ENCODE measurements around the gene GFPT2. TPM values are rescaled to one million over a fixed set of nuclear protein-coding genes. Genes with fewer than 3 reads are reported as not detected.

Gene GFPT2
- total RNA-seq, 1 donor from 2014 or later = 13.8 TPM

DNA sequence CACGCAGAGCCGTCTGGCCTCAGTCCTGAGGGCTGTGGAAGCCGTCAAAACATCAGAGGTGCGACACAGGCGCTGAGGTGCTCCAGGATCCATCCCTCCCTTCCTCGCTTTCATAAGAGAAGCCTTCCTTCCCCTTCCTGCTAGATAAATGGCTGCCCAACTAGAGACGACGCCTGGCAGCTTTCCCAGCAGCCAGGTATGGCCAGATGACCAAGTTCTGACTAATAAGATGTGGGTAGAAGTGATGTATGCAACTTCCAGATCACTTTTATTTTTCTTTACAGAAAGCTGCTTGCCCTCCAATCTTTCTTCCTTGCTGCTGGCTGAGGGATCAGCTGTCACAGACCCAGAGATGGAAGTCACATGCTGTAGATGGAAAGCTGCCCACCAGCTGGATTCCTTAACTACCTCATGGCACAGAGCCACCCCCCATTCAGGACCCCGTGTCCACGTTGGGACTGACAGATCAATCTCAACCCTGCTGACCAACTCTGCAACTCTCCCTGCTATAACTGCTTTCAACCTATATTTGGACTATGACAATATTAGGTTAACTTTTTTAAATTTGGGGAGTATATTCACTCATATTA is 70.0 kb downstream of the GFPT2 start:
- peak; percentile 53 for DNase-seq (ENCODE audit: low read depth)

GRCh38 chr5:180282281-180282680 is 70.9 kb downstream of the GFPT2 start:
- no peak for DNase-seq (ENCODE audit: low read depth)

DNA sequence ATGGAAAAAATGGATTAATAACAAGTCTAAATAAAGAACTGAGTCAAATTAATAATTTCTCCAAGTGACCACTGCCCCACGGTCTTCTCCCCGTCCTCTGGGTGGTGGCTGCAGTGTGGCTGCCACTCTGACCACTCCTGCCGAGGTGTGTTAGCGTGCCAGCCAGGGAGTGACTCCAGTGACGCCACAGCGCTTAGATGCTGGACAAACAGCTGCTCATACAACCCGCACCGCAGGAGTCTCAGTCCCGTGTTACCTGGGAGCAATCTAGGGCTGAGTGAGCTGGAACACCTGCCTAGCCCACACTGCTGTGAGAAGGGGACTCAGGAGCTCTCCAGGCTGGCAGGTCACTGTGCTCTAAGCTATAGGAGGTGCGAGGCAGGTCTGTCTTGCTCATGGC is 71.4 kb downstream of the GFPT2 start:
- DNase-seq (ENCODE audit: low read depth) = no peak

DNA sequence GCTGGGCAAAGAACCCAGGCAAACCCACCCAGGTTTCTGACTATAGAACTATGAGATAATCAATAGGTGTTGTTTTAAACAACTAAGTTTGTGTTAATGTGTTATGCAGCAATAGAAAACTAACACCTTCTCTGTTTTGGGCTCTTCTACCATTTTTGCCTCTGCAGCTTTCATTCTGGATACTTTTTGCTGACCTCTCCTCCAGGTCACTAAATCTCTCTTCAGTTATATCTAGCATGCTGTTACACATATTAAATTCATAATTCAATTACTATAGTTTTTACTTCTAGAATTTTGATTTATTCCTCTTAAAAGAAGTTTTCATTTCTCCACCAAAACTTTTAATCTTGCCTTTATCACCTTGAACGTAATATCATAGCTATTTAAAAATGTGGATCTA is 78.4 kb downstream of the GFPT2 start:
- no peak for DNase-seq (ENCODE audit: low read depth)

DNA sequence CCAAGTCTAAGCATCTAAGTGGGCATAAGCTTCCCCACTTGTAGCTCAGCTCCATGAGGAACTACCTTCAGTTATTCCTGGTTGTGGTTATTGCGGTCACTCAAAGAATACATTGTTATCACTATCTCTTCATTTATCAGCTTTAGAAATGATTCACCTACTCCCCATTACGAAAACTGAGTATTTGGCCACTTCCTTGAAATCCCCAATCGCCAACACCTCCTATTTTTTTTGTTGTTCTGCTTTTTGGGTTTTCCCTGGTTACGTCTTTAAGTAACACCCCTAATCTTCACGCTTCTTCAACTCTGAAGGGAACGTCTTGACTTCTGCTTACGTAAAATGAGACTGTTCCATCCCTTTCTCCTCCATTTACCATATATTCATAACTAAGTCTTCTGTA is 81.9 kb downstream of the GFPT2 start:
- DNase-seq (ENCODE audit: low read depth) = no peak

DNA sequence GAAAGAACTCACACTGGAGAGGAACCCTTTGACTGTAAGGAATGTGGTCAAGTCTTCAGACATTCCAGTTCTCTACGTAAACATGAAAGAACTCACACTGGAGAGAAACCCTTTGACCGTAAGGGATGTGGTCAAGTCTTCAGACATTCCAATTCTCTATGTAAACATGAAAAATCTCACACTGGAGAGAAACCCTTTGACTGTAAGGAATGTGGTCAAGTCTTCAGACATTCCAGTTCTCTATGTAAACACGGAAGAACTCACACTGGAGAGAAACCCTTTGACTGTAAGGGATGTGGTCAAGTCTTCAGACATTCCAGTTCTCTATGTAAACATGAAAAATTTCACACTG is 93.9 kb downstream of the GFPT2 start:
- DNase-seq (ENCODE audit: low read depth) = no peak

- no peak for DNase-seq (ENCODE audit: low read depth)
These were observed 99.9 kb downstream of the GFPT2 start for GRCh38 chr5:180253036-180253824.

DNA sequence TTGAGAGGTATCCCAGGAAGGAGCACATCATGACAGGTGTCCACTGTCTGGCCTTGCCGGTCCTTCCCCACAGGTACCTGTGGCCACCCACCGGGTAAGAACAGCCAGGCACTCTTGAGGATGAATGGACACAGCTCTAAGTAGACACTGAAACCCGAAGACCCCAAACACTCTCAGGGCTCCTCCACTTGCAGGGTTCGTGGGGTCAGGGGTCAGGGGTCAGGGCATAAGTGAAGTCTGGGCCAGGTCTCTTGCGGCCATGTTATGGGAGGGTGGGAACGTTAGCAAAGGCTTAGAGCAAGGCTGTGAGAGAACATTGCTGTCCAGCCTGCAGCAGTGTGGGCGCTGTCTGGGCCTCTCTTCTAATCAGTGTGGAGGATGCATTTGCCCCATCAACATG is 101.2 kb downstream of the GFPT2 start:
- DNase-seq (ENCODE audit: low read depth) = no peak

DNA sequence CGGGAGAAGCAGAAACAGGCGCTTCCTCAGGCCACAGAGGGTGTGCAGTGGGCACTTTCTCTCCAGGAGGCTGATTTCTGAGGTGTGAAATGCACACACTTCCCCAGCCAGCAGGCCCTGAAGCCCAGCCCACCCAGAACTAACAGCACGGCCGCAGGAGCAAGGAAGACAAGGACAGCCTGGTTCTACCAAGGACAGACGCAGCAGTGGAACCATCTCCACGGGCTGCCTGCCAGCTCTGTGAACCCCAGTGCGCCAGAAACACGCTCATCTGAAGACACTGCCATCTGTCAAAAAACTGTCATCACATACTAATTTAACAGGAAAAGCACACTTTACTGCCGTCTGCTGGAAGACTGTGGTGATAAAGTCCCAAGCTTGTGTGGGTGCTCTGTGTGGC is 102.0 kb downstream of the GFPT2 start:
- DNase-seq (ENCODE audit: low read depth) = no peak

Other genes with a start within 250 kb of the GFPT2 start
- gene RASGEF1C, start 144.1 kb downstream of the GFPT2 start, total RNA-seq = 0.68 TPM in 1 of 2 replicates, not detected in the other
- 20.4 and 20.5 TPM in 2 replicates for gene MAPK9, start 61.3 kb downstream of the GFPT2 start, total RNA-seq
- 8.0 and 14.5 TPM in 2 replicates for gene CNOT6, start 141.0 kb upstream of the GFPT2 start, total RNA-seq
- gene SCGB3A1, start 238.2 kb upstream of the GFPT2 start, total RNA-seq = not detected in 2 replicates

All from myocyte (in vitro differentiated cells).